ENCODE results near the gene ABCB6.
A peak's percentile ranks its signal among the peaks of the same experiment; 100 is the strongest.

Gene ABCB6

DNA sequence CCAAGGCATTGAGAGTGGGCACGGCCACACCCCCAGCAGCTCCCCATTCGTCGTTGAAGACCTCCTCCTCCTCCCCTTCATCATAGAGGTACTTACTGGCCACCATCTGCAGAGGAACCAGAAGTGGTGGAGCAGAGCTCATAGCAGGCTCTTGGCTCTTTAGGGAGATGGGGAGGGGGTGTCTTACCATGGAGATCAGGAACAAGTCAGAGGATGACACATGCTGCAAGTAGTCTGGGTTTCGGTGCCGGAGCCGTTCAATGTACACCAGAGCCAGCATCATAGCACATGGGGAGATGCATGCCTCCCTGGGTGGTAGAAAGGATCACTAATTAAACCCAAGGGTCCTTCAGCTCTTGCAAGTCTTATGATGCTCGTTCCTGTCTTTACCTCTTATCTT is 44.0 kb downstream of the ABCB6 start:
- DNase-seq: no peak
- Mint-ChIP-seq H3K36me3 (ENCODE audit: low read depth) (peaks cover 8% of the 10 kb centered on the region), H3K4me1 (peaks cover 40% of the 10 kb centered on the region), H3K27me3 (ENCODE audit: low read depth, poor library complexity) (peaks cover 6% of the 10 kb centered on the region), H3K27ac (no peak overlapping the region), H3K9me3 (no peaks in the 10 kb centered on the region), H3K4me3 (peak overlapping the region; percentile 51)
- TF ChIP-seq, protein P1, sequence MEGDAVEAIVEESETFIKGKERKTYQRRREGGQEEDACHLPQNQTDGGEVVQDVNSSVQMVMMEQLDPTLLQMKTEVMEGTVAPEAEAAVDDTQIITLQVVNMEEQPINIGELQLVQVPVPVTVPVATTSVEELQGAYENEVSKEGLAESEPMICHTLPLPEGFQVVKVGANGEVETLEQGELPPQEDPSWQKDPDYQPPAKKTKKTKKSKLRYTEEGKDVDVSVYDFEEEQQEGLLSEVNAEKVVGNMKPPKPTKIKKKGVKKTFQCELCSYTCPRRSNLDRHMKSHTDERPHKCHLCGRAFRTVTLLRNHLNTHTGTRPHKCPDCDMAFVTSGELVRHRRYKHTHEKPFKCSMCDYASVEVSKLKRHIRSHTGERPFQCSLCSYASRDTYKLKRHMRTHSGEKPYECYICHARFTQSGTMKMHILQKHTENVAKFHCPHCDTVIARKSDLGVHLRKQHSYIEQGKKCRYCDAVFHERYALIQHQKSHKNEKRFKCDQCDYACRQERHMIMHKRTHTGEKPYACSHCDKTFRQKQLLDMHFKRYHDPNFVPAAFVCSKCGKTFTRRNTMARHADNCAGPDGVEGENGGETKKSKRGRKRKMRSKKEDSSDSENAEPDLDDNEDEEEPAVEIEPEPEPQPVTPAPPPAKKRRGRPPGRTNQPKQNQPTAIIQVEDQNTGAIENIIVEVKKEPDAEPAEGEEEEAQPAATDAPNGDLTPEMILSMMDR (IDR thresholded peaks at IDR 0.05): no peak

DNA sequence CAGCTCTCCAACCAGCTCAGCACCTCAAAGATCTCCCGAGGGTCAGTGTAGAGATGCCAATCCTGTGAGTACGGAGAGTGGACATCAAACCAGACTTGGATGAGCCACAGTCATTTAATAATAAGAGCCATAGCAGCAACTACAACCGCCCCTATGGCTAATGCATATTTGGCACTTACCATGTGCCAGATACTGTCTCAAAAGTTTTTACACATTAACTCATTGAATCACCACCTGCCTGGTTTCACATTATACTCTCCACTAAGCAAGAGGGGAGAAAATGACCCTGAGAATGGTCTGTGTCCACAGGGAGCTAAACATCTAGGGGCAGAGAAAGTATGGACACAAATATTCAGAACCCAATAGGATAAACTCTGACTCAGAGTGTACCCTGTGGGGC is 44.6 kb downstream of the ABCB6 start:
- Mint-ChIP-seq H3K4me3 (peak overlapping the region; percentile 51), H3K27ac (no peak overlapping the region), H3K9me3 (no peaks in the 10 kb centered on the region), H3K4me1 (peaks cover 35% of the 10 kb centered on the region), H3K36me3 (ENCODE audit: low read depth) (peaks cover 8% of the 10 kb centered on the region), H3K27me3 (ENCODE audit: low read depth, poor library complexity) (peaks cover 11% of the 10 kb centered on the region)
- TF ChIP-seq, protein P1 (IDR thresholded peaks at IDR 0.05): no peak
- DNase-seq: no peak

DNA sequence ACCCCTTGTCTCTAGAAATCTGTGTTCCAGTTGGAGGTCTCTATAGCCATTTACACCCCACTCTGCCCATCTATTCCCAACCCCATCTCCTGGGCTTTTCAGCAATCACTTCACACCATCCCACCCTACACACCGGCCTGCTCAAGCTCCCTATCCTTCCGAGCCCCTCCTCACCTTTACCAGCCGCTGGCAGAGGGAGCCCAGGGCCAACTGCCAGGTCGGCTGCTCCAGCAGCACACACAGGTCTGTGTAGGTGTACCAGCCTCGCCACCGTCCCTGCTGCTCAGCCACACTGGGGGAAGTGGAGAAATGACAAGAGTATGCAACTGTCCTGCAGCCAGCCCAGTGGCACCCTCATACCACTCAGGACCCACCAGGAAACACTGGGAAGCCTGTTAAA is 45.6 kb downstream of the ABCB6 start:
- H3K4me1 Mint-ChIP-seq: peaks cover 29% of the 10 kb centered on the region

DNA sequence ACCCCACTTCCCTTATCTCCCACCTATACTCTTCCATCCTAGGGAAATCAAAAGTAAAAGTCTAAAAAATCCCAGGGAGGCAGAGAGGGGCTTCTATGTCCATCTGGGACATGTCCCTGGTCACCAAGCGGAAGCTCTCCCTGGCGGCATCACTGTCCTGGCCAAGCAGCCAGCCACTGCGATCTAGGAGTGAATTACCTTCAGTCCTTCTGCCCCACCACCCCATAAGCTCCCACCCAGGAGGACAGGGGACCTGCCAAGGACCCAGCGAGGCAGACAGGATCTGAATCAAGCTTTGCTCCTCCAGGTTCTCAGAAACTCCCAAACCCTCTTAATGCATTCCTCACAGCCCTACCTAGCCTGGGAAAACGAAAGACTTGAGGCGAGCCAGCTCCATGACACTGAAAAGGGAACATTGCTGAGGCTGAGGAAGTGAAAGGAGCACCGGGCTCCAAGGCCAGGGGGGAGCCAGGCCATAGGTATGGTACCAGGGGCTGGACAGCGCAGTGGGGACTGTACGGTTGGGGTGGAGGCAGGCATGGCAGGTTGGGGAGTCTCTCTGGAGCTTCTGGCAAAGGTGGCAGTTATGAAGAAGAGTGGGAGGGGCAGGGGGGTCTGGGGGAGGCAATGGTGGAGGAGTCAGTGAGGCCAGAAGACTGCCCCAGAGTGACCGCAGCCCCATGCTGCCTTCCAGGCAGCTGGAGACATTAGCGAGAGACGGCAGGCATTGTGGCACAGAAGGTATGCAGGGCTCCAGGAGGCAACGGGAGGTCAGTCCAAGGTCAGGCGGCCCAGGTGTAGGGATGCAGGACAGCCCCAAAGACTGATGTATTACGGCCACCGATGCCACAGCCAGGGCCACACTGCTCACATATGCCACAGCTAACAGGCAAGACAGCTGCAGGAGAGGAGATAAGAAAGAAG is 46.3 kb downstream of the ABCB6 start:
- H3K9me3 Mint-ChIP-seq: no peaks in the 10 kb centered on the region
- peaks cover 31% of the 10 kb centered on the region for H3K4me1 Mint-ChIP-seq
- H3K4me3 Mint-ChIP-seq: no peak overlapping the region
- TF ChIP-seq, protein P1 (IDR thresholded peaks at IDR 0.05): no peak
- peaks cover 8% of the 10 kb centered on the region for H3K36me3 Mint-ChIP-seq (ENCODE audit: low read depth)
- H3K27me3 Mint-ChIP-seq (ENCODE audit: low read depth, poor library complexity): peaks cover 19% of the 10 kb centered on the region
- no peak for DNase-seq
- H3K27ac Mint-ChIP-seq: no peak overlapping the region

More for the DNA sequence above, 45.6 kb downstream of the ABCB6 start:
- H3K4me3 Mint-ChIP-seq: no peak overlapping the region
- peaks cover 19% of the 10 kb centered on the region for H3K27me3 Mint-ChIP-seq (ENCODE audit: low read depth, poor library complexity)
- TF ChIP-seq, protein P1 (IDR thresholded peaks at IDR 0.05): no peak
- H3K27ac Mint-ChIP-seq: no peak overlapping the region
- peaks cover 8% of the 10 kb centered on the region for H3K36me3 Mint-ChIP-seq (ENCODE audit: low read depth)
- no peaks in the 10 kb centered on the region for H3K9me3 Mint-ChIP-seq
- DNase-seq: no peak

DNA sequence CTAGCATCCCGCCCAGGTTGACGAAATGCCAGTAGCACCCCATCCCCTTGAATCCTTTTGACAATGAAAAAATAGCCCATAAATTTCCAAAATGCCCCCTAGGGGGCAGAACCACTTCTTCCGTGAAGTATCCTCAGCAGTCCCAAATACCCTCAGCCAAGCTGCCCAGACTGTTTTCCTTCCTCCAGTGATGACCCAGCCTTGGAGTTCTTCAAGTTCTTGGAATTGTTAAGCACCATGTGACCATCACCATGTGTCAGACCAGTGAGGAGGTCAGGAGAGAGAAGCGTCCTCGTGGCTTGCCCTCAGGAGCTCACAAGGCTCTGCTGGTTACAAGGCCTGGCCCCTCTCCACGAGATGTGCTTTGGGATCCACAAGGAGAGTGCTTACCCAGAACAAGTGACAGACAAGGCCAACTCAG is 47.5 kb downstream of the ABCB6 start:
- TF ChIP-seq, protein P1 (IDR thresholded peaks at IDR 0.05): peak; percentile 73
- Mint-ChIP-seq H3K27ac (no peak overlapping the region), H3K4me3 (no peak overlapping the region), H3K36me3 (ENCODE audit: low read depth) (peaks cover 8% of the 10 kb centered on the region), H3K4me1 (peaks cover 25% of the 10 kb centered on the region), H3K27me3 (ENCODE audit: low read depth, poor library complexity) (peaks cover 19% of the 10 kb centered on the region), H3K9me3 (no peaks in the 10 kb centered on the region)
- DNase-seq: peak; percentile 30
